Fibroblast of lung (primary cell): ENCODE measurements around the gene ATG10.

Source experiments
- CTCF ChIP-seq, 2 donors: IDR thresholded peaks in 1 of 2; conservative IDR thresholded peaks in 1 of 2; 1 replicate in 1 of 2; 2 replicates in 1 of 2; pipeline ENCODE4 v1.5.1; 2011 to 2012; ENCODE audit warnings: low read length in 2 of 2, control low read depth in 1 of 2, inconsistent platforms in 1 of 2, low read depth in 1 of 2, mild to moderate bottlenecking in 1 of 2
- EZH2 ChIP-seq: IDR thresholded peaks from 2 replicates; pipeline ENCODE4 v1.5.1; 2012; ENCODE audit warnings: low read length, control low read depth, mild to moderate bottlenecking; ENCODE audit errors: missing control alignments

DNA sequence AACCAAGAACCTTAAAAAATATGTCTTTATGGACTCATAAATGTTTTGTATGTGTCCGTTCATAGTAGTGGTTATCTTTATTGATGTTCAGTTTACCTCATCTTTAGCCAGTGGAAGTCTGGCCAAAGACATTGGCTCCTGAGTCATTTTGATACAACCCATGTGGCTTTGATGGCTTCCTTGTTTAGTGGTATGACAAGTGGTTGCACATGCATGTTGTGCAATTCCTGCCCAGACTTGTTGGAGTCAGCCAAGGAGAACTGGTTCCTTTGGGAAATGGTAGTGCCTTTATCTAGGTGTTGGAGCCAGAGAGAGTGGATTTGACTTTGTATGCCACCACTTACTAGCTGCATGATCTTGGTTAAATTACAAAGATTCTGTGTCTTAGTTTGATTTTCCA lies 212.0 kb downstream of the ATG10 start:
- no peak for TF ChIP-seq CTCF (conservative IDR thresholded peaks at IDR 0.05 in 1 of 2, IDR thresholded peaks at IDR 0.05 in 1 of 2; ENCODE audit: low read depth in 1 of 2, low read length in 2 of 2)
- no peak for TF ChIP-seq EZH2
